Measurements from ENCODE around the gene CLSTN1.
A peak's percentile ranks its signal among the peaks of the same experiment; 100 is the strongest.
"Not testable (repeated sequence)": the region's sequence is repeated elsewhere in the genome, so short reads cannot be mapped to it uniquely, and the experiment has no call there.

Gene CLSTN1

DNA sequence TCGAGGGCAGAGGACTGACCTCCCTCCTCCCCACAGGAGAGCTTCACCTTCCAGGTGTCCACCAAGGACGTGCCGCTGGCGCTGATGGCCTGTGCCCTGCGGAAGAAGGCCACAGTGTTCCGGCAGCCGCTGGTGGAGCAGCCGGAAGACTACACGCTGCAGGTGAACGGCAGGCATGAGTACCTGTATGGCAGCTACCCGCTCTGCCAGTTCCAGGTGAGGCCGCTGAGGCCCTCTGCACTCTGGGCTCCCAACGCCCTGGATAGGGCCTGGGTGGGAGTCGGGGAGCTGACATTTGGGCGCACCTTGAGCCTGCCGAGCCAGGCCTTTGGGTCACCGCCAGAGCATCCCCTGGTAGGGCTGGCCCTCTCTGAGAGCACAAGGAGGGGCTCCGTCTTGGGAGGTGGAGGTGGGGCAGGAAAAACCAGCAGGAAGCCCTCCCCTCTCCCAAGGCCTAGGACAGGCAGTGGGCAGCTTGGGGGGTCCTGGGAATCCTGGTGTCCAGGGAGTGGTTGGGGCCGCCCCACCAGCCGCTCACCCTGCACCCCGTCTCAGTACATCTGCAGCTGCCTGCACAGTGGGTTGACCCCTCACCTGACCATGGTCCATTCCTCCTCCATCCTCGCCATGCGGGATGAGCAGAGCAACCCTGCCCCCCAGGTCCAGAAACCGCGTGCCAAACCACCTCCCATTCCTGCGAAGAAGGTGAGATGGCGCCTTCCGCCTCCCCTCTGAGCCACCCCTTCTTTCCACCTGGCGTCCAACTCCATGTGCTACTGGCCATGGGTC is 107.2 kb downstream of the CLSTN1 start:
- no peak overlapping the region for H3K14ac ChIP-seq (ENCODE audit: low read length)
- no peak overlapping the region for H4K12ac ChIP-seq (ENCODE audit: low read depth, low read length)
- no peak overlapping the region for H2BK12ac ChIP-seq (ENCODE audit: low read length)
- no peak overlapping the region for H2BK5ac ChIP-seq (ENCODE audit: low read depth, low read length, poor library complexity)
- no peaks in the 10 kb centered on the region for H3K9me3 ChIP-seq (ENCODE audit: insufficient read depth, low read depth, low read length)
- no peak for DNase-seq
- no peaks in the 10 kb centered on the region for H3K79me1 ChIP-seq (ENCODE audit: low read length)
- no peak overlapping the region for H3K23ac ChIP-seq (ENCODE audit: low read length)
- no peak overlapping the region for H4K8ac ChIP-seq (ENCODE audit: low read depth, low read length)
- H2AFZ ChIP-seq (ENCODE audit: insufficient read depth, low read length, poor library complexity): no peak overlapping the region
- H3K4me1 ChIP-seq (ENCODE audit: control insufficient read depth in 1 of 2, insufficient read depth in 2 of 2, low read length in 2 of 2): peaks cover 11 to 13% of the 10 kb centered on the region in 2 experiments
- H3K79me2 ChIP-seq (ENCODE audit: control insufficient read depth, insufficient read depth, low read length, poor library complexity): no peaks in the 10 kb centered on the region
- no peaks in the 10 kb centered on the region for H3K27me3 ChIP-seq (ENCODE audit: insufficient read depth, low read length)
- no peak overlapping the region for H2BK120ac ChIP-seq (ENCODE audit: insufficient read depth, low read length, poor library complexity)
- no peak overlapping the region for H3K4me2 ChIP-seq (ENCODE audit: low read length)
- no peak overlapping the region for H3K4ac ChIP-seq (ENCODE audit: low read depth, low read length)
- H3K4me3 ChIP-seq (ENCODE audit: low read depth, low read length): no peak overlapping the region
- H3K36me3 ChIP-seq (ENCODE audit: control insufficient read depth in 1 of 2, insufficient read depth in 2 of 2, low read length in 2 of 2): no peaks in the 10 kb centered on the region
- H3K9ac ChIP-seq (ENCODE audit: low read length): no peak overlapping the region
- H4K91ac ChIP-seq (ENCODE audit: low read depth, low read length): no peak overlapping the region
- H3K18ac ChIP-seq (ENCODE audit: low read length): no peak overlapping the region
- no CpG with 5 or more reads among the region's 29 CpGs for WGBS (ENCODE audit: extremely low coverage, insufficient coverage, insufficient read length)
- no peak overlapping the region for H3K27ac ChIP-seq (ENCODE audit: low read depth, low read length)
- H2AK5ac ChIP-seq (ENCODE audit: low read length): no peak overlapping the region

GRCh38 chr1:9715536-9716226 is 108.1 kb downstream of the CLSTN1 start:
- no peaks in the 10 kb centered on the region for H3K36me3 ChIP-seq (ENCODE audit: control insufficient read depth in 1 of 2, insufficient read depth in 2 of 2, low read length in 2 of 2)
- WGBS (ENCODE audit: extremely low coverage, insufficient coverage, insufficient read length): no CpG with 5 or more reads among the region's 40 CpGs

DNA sequence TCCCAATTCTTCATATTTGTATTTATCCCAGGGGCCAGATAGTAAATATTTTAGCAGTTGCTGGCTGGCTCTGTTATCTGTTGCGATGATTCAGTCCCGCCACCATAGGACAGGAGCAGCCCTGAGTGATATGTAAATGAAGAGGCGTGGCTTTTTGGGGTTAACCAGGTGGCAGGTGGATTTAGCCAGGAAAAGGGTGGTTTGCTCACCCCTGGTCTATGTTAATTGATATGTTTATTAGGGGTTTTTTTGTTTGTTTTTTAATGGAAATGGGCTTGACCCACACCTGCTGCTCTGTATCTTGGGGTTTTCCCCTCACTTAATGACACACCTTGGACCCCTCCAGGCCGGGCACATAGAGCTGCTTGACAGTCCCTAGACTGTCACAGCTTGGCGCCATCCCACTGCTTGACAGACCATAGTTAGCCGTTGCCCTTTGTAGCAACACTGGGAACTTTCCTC is 109.5 kb downstream of the CLSTN1 start:
- H3K9ac ChIP-seq (ENCODE audit: low read length): no peak overlapping the region
- WGBS (ENCODE audit: extremely low coverage, insufficient coverage, insufficient read length): no CpG with 5 or more reads among the region's 6 CpGs
- no peak overlapping the region for H3K4me2 ChIP-seq (ENCODE audit: low read length)
- no peak overlapping the region for H2AK5ac ChIP-seq (ENCODE audit: low read length)
- H3K4me1 ChIP-seq (ENCODE audit: control insufficient read depth in 1 of 2, insufficient read depth in 2 of 2, low read length in 2 of 2): peaks cover 11 to 13% of the 10 kb centered on the region in 2 experiments
- no peak overlapping the region for H4K8ac ChIP-seq (ENCODE audit: low read depth, low read length)
- no peak overlapping the region for H3K14ac ChIP-seq (ENCODE audit: low read length)
- no peak overlapping the region for H4K91ac ChIP-seq (ENCODE audit: low read depth, low read length)
- no peaks in the 10 kb centered on the region for H3K79me2 ChIP-seq (ENCODE audit: control insufficient read depth, insufficient read depth, low read length, poor library complexity)
- no peaks in the 10 kb centered on the region for H3K79me1 ChIP-seq (ENCODE audit: low read length)
- no peak overlapping the region for H3K23ac ChIP-seq (ENCODE audit: low read length)
- H2BK12ac ChIP-seq (ENCODE audit: low read length): no peak overlapping the region
- H4K12ac ChIP-seq (ENCODE audit: low read depth, low read length): no peak overlapping the region
- H3K27me3 ChIP-seq (ENCODE audit: insufficient read depth, low read length): no peaks in the 10 kb centered on the region
- H2AFZ ChIP-seq (ENCODE audit: insufficient read depth, low read length, poor library complexity): no peak overlapping the region
- H3K36me3 ChIP-seq (ENCODE audit: control insufficient read depth in 1 of 2, insufficient read depth in 2 of 2, low read length in 2 of 2): no peaks in the 10 kb centered on the region
- no peak overlapping the region for H2BK5ac ChIP-seq (ENCODE audit: low read depth, low read length, poor library complexity)
- H3K4ac ChIP-seq (ENCODE audit: low read depth, low read length): no peak overlapping the region
- H3K18ac ChIP-seq (ENCODE audit: low read length): no peak overlapping the region
- DNase-seq: peak in 1 of 2 donors; percentile 50
- no peaks in the 10 kb centered on the region for H3K9me3 ChIP-seq (ENCODE audit: insufficient read depth, low read depth, low read length)
- no peak overlapping the region for H3K4me3 ChIP-seq (ENCODE audit: low read depth, low read length)
- H2BK120ac ChIP-seq (ENCODE audit: insufficient read depth, low read length, poor library complexity): no peak overlapping the region
- H3K27ac ChIP-seq (ENCODE audit: low read depth, low read length): no peak overlapping the region

More at GRCh38 chr1:9715536-9716226, 108.1 kb downstream of the CLSTN1 start:
- H3K79me2 ChIP-seq (ENCODE audit: control insufficient read depth, insufficient read depth, low read length, poor library complexity): no peaks in the 10 kb centered on the region
- no peak overlapping the region for H4K12ac ChIP-seq (ENCODE audit: low read depth, low read length)
- H3K18ac ChIP-seq (ENCODE audit: low read length): no peak overlapping the region
- peaks cover 11 to 13% of the 10 kb centered on the region in 2 experiments for H3K4me1 ChIP-seq (ENCODE audit: control insufficient read depth in 1 of 2, insufficient read depth in 2 of 2, low read length in 2 of 2)
- H2BK120ac ChIP-seq (ENCODE audit: insufficient read depth, low read length, poor library complexity): no peak overlapping the region
- no peak overlapping the region for H3K23ac ChIP-seq (ENCODE audit: low read length)
- H3K4me2 ChIP-seq (ENCODE audit: low read length): no peak overlapping the region
- no peak overlapping the region for H3K9ac ChIP-seq (ENCODE audit: low read length)
- H3K9me3 ChIP-seq (ENCODE audit: insufficient read depth, low read depth, low read length): no peaks in the 10 kb centered on the region
- H3K14ac ChIP-seq (ENCODE audit: low read length): no peak overlapping the region
- H3K27me3 ChIP-seq (ENCODE audit: insufficient read depth, low read length): no peaks in the 10 kb centered on the region
- H2AK5ac ChIP-seq (ENCODE audit: low read length): no peak overlapping the region
- DNase-seq: no peak
- H2BK12ac ChIP-seq (ENCODE audit: low read length): no peak overlapping the region
- H3K79me1 ChIP-seq (ENCODE audit: low read length): no peaks in the 10 kb centered on the region
- H3K4me3 ChIP-seq (ENCODE audit: low read depth, low read length): no peak overlapping the region
- H4K91ac ChIP-seq (ENCODE audit: low read depth, low read length): no peak overlapping the region
- no peak overlapping the region for H3K4ac ChIP-seq (ENCODE audit: low read depth, low read length)
- H2AFZ ChIP-seq (ENCODE audit: insufficient read depth, low read length, poor library complexity): no peak overlapping the region
- H3K27ac ChIP-seq (ENCODE audit: low read depth, low read length): no peak overlapping the region
- no peak overlapping the region for H4K8ac ChIP-seq (ENCODE audit: low read depth, low read length)
- no peak overlapping the region for H2BK5ac ChIP-seq (ENCODE audit: low read depth, low read length, poor library complexity)

DNA sequence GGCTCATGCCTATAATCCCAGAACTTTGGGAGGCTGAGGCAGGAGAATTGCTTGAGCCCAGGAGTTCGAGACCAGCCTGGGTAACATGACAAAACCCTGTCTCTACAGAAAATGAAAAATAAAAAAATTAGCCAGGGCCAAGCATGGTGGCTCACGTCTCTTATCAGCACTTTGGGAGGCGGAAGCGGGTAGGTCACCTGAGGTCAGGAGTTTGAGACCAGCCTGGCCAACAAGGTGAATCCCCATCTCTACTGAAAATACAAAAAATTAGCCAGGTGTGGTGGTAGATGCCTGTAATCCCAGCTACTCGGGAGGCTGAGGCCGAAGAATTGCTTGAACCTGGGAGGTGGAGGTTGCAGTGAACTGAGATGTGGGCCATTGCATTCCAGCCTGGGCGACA is 111.0 kb downstream of the CLSTN1 start:
- DNase-seq: peak in 1 of 2 donors; percentile 35
- H3K23ac ChIP-seq (ENCODE audit: low read length); H2BK120ac ChIP-seq (ENCODE audit: insufficient read depth, low read length, poor library complexity); H3K18ac ChIP-seq (ENCODE audit: low read length); H3K36me3 ChIP-seq (ENCODE audit: control insufficient read depth in 1 of 2, insufficient read depth in 2 of 2, low read length in 2 of 2); H4K8ac ChIP-seq (ENCODE audit: low read depth, low read length); H2AFZ ChIP-seq (ENCODE audit: insufficient read depth, low read length, poor library complexity); H2BK12ac ChIP-seq (ENCODE audit: low read length); H2AK5ac ChIP-seq (ENCODE audit: low read length); H3K9ac ChIP-seq (ENCODE audit: low read length); H3K4ac ChIP-seq (ENCODE audit: low read depth, low read length); H4K12ac ChIP-seq (ENCODE audit: low read depth, low read length); H3K79me1 ChIP-seq (ENCODE audit: low read length); H4K91ac ChIP-seq (ENCODE audit: low read depth, low read length); H3K27me3 ChIP-seq (ENCODE audit: insufficient read depth, low read length); H3K9me3 ChIP-seq (ENCODE audit: insufficient read depth, low read depth, low read length); H3K4me1 ChIP-seq (ENCODE audit: control insufficient read depth in 1 of 2, insufficient read depth in 2 of 2, low read length in 2 of 2); H3K4me2 ChIP-seq (ENCODE audit: low read length); H3K27ac ChIP-seq (ENCODE audit: low read depth, low read length); H2BK5ac ChIP-seq (ENCODE audit: low read depth, low read length, poor library complexity); H3K14ac ChIP-seq (ENCODE audit: low read length); H3K79me2 ChIP-seq (ENCODE audit: control insufficient read depth, insufficient read depth, low read length, poor library complexity); H3K4me3 ChIP-seq (ENCODE audit: low read depth, low read length): not testable (repeated sequence)
- WGBS (ENCODE audit: extremely low coverage, insufficient coverage, insufficient read length): no CpG with 5 or more reads among the region's 7 CpGs

Measured in trophoblast cell (in vitro differentiated cells and primary cell).